ENCODE data around the gene EPS8.

DNA sequence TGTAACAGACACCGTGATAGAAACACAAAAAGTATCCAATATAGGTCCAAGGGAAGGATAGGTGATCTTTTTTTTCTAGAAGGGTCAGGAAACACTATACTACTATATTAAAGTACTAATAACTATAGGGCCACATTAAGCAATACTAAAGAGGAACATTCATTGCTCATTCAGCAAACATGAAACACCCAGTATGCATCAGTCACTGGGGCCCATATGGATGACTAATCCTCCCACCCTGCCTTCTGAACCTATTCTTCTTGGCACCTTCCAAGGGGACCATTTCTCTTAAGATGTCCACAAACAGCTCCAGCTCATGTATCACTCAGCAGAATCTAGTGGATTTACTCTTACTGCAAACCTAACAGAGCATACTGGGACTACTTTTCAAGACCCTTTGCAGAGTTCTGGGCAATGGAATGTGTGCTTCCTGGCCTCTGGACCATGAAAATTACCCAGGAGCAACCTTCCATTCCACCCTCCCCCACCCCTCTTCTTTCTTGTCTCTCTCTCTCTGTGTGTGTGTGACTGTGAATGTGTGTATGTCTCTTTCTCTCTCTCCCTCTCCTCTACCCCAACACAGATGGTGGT is 187.9 kb downstream of the EPS8 start:
- TF ChIP-seq, protein P1, sequence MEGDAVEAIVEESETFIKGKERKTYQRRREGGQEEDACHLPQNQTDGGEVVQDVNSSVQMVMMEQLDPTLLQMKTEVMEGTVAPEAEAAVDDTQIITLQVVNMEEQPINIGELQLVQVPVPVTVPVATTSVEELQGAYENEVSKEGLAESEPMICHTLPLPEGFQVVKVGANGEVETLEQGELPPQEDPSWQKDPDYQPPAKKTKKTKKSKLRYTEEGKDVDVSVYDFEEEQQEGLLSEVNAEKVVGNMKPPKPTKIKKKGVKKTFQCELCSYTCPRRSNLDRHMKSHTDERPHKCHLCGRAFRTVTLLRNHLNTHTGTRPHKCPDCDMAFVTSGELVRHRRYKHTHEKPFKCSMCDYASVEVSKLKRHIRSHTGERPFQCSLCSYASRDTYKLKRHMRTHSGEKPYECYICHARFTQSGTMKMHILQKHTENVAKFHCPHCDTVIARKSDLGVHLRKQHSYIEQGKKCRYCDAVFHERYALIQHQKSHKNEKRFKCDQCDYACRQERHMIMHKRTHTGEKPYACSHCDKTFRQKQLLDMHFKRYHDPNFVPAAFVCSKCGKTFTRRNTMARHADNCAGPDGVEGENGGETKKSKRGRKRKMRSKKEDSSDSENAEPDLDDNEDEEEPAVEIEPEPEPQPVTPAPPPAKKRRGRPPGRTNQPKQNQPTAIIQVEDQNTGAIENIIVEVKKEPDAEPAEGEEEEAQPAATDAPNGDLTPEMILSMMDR (IDR thresholded peaks at IDR 0.05): no peak
- TF ChIP-seq ZFX (IDR thresholded peaks at IDR 0.05; ENCODE audit: borderline replicate concordance): no peak

Measured in 22Rv1 (cell line).